Fibroblast of skin of right biceps (primary cell): ENCODE results near the gene SLC6A3.
"Not testable (repeated sequence)": the region's sequence is repeated elsewhere in the genome, so short reads cannot be mapped to it uniquely, and the experiment has no call there.

ENCODE experiments used
- DNase-seq: peaks from one replicate; pipeline ENCODE4 v3.0.0-alpha.2; 2013

The SLC6A3 gene

GRCh38 chr5:1366514-1366913 is 78.7 kb downstream of the SLC6A3 start:
- DNase-seq: no peak

- no peak for DNase-seq
Observed at GRCh38 chr5:1364211-1364610, 81.0 kb downstream of the SLC6A3 start.

- no peak for DNase-seq
Observed at GRCh38 chr5:1363581-1363980, 81.7 kb downstream of the SLC6A3 start.

- DNase-seq: no peak
Observed at GRCh38 chr5:1363160-1363559, 82.1 kb downstream of the SLC6A3 start.

GRCh38 chr5:1362242-1363015 is 82.8 kb downstream of the SLC6A3 start:
- no peak for DNase-seq

GRCh38 chr5:1360861-1361260 is 84.4 kb downstream of the SLC6A3 start:
- no peak for DNase-seq

- not testable (repeated sequence) for DNase-seq
Observed at GRCh38 chr5:1360367-1360766, 84.9 kb downstream of the SLC6A3 start.

GRCh38 chr5:1359713-1360112 is 85.5 kb downstream of the SLC6A3 start:
- DNase-seq: no peak

- DNase-seq: no peak
Observed at GRCh38 chr5:1359031-1359645, 86.1 kb downstream of the SLC6A3 start.

- no peak for DNase-seq
Observed at GRCh38 chr5:1358726-1359025, 86.6 kb downstream of the SLC6A3 start.

GRCh38 chr5:1357946-1358725 is 87.1 kb downstream of the SLC6A3 start:
- no peak for DNase-seq

- DNase-seq: no peak
Observed at GRCh38 chr5:1356873-1357787, 88.1 kb downstream of the SLC6A3 start.

- no peak for DNase-seq
Observed at GRCh38 chr5:1354576-1354975, 90.7 kb downstream of the SLC6A3 start.

GRCh38 chr5:1352231-1353219 is 92.7 kb downstream of the SLC6A3 start:
- DNase-seq: no peak

- DNase-seq: no peak
Observed at GRCh38 chr5:1351156-1351555, 94.1 kb downstream of the SLC6A3 start.

GRCh38 chr5:1349246-1349645 is 96.0 kb downstream of the SLC6A3 start:
- no peak for DNase-seq

- no peak for DNase-seq
Observed at GRCh38 chr5:1348986-1349245, 96.3 kb downstream of the SLC6A3 start.

GRCh38 chr5:1347571-1347970 is 97.7 kb downstream of the SLC6A3 start:
- no peak for DNase-seq

GRCh38 chr5:1346627-1347440 is 98.4 kb downstream of the SLC6A3 start:
- no peak for DNase-seq

- DNase-seq: no peak
Observed at GRCh38 chr5:1345876-1346626, 99.2 kb downstream of the SLC6A3 start.
